Activated CD4-positive, alpha-beta T cell treated with anti-CD3 and anti-CD28 coated beads, Interleukin-2, amount 10 ng/mL, durations not matched to agents 24 days and 14 days (primary cell): ENCODE data around the gene SEMA5B. TPM values are rescaled to one million over a fixed set of nuclear protein-coding genes. Genes with fewer than 3 reads are reported as not detected.

Source experiments
- DNase-seq: peaks from one replicate; pipeline ENCODE4 v3.0.0; 2022
- H3K27ac Mint-ChIP-seq: one replicate; pipeline ENCODE4 v1.8.0; 2022; ENCODE audit warnings: mild to moderate bottlenecking, mixed read lengths
- H3K27me3 Mint-ChIP-seq: one replicate; pipeline ENCODE4 v1.8.0; 2022; ENCODE audit warnings: mixed read lengths
- H3K36me3 Mint-ChIP-seq: one replicate; pipeline ENCODE4 v1.8.0; 2022; ENCODE audit warnings: low read depth, mild to moderate bottlenecking, mixed read lengths
- H3K4me1 Mint-ChIP-seq: one replicate; pipeline ENCODE4 v1.8.0; 2021; ENCODE audit warnings: mixed read lengths
- H3K4me3 Mint-ChIP-seq: one replicate; pipeline ENCODE4 v1.8.0; 2022; ENCODE audit warnings: mild to moderate bottlenecking, moderate library complexity, mixed read lengths
- H3K9me3 Mint-ChIP-seq: one replicate; pipeline ENCODE4 v1.8.0; 2021; ENCODE audit warnings: mixed read lengths
- intact Hi-C: fragments of 100-400 bp; cut with micrococcal nuclease; formaldehyde crosslinking; loops from one replicate; pipeline ENCODE4 v1.15.1; 2023
- total RNA-seq: library from RNA; stranded (reverse); gene quantifications from 2 replicates; pipeline ENCODE4 v1.2.3, GENCODE V29; 2022

SEMA5B gene, protein sequence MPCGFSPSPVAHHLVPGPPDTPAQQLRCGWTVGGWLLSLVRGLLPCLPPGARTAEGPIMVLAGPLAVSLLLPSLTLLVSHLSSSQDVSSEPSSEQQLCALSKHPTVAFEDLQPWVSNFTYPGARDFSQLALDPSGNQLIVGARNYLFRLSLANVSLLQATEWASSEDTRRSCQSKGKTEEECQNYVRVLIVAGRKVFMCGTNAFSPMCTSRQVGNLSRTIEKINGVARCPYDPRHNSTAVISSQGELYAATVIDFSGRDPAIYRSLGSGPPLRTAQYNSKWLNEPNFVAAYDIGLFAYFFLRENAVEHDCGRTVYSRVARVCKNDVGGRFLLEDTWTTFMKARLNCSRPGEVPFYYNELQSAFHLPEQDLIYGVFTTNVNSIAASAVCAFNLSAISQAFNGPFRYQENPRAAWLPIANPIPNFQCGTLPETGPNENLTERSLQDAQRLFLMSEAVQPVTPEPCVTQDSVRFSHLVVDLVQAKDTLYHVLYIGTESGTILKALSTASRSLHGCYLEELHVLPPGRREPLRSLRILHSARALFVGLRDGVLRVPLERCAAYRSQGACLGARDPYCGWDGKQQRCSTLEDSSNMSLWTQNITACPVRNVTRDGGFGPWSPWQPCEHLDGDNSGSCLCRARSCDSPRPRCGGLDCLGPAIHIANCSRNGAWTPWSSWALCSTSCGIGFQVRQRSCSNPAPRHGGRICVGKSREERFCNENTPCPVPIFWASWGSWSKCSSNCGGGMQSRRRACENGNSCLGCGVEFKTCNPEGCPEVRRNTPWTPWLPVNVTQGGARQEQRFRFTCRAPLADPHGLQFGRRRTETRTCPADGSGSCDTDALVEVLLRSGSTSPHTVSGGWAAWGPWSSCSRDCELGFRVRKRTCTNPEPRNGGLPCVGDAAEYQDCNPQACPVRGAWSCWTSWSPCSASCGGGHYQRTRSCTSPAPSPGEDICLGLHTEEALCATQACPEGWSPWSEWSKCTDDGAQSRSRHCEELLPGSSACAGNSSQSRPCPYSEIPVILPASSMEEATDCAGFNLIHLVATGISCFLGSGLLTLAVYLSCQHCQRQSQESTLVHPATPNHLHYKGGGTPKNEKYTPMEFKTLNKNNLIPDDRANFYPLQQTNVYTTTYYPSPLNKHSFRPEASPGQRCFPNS
- not detected in 2 replicates for total RNA-seq

DNA sequence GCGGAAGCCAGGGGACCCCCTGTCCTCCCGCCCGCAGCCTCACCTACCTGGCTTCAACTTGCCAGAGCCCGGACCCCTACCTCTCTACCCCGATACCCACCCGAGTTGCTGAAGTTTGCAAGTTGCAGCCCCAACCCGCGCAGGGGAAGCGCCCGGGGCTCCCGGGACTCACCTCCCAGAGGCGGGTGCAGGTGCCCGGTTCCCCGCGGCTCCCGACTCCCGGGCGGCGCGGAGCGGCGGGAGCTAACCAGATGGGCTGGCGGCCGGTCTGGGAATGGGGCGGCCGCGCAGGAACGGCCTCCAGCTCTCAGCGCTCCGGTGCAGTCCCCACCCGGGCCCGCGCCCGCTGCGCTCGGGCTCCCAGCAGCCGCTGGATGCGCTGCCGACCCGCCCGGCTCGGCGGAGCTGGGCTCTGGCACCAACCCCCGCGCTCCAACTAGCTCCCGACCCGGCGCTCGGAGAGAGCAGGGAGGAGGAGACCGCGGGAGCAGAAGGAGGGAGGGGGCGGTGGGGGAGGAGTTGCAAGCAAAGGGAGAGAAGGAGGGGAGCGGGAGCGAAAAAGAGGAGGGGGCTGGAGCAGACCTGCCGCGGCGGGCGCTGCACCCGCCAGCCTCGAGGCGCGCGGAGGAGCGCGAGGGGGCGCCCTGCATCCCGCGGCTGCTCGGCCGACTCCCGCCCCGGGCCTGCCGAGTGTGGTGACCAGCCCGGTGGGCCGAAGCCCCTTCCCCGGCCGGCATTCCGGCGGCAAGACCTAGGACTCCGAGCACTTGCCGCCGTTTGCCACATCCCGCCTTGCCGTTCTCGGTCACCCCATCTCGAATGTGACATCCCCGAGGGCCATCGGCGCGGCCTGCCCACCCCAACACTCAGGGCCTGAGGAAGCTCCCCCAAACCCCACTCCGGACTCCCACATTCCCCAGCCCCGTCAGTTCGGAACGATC lies at the start of gene SEMA5B:
TSS of gene SEMA5B (minus strand) at position 472 of the 941 bp plus-strand sequence. CDS start 66,500 bp downstream, outside the sequence.
- Mint-ChIP-seq H3K27ac (no peak within 1 kb of the TSS), H3K4me3 (peak within 1 kb of the TSS; percentile 78), H3K9me3 (no peaks in the 10 kb centered on the region), H3K36me3 (no peaks in the 10 kb centered on the region), H3K4me1 (peaks cover 15% of the 10 kb centered on the region), H3K27me3 (peaks cover 63% of the 10 kb centered on the region)
- intact Hi-C loops: loop anchor here (1.0 to 5.0 kb wide), 4 partner anchors 84 to 635 kb away; no protein-coding TSS in a partner anchor
- peak; percentile 73 for DNase-seq

DNA sequence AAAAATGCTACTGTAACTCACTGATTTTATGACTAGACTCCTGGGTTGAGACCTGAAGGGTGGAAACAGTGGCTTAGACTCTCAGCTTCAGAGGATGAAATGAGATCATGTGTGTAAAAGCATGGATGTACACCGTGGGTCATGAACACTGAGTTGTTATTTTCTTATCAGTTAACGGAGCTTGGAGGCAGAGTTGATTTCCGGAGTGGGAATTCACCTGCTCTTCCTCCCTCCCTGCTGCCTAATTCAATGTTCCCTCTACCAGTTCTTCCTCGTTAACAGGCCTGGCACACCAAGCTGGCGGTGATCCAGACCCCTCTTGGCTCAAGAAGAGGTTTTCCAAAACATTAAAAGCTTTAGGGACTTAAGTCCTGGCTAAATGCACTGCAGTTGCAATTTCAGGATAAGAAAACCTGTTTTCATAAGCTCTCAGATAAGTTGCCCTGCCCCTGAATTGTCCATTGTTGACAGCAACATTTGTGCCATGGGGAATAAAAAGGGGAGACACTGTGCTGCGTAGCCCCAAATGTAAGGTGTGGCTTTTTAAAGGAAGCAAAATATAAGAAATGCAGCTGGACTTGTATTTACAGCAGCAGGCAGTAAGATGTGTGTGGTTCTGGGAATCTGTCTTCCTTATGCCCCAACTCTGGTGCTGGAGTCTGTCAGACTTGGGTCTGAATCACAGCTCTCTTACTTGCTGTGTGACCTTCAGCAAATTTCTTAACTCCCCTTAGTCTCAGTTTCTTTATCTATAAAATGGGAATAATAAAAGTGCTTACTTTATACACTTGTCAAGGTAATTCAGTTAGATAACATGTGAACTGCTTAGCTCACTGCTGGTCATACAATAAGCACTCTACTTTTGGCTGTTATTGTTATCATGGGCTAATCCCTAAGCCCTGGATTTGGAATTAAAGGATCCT lies 49.2 kb upstream of the SEMA5B start:
- no peak for DNase-seq
- H3K4me3 Mint-ChIP-seq: no peak overlapping the region
- H3K9me3 Mint-ChIP-seq: no peaks in the 10 kb centered on the region
- H3K27ac Mint-ChIP-seq: no peak overlapping the region
- intact Hi-C loops: no loop called here
- peaks cover 4% of the 10 kb centered on the region for H3K36me3 Mint-ChIP-seq
- no peaks in the 10 kb centered on the region for H3K27me3 Mint-ChIP-seq
- H3K4me1 Mint-ChIP-seq: peaks cover 31% of the 10 kb centered on the region

DNA sequence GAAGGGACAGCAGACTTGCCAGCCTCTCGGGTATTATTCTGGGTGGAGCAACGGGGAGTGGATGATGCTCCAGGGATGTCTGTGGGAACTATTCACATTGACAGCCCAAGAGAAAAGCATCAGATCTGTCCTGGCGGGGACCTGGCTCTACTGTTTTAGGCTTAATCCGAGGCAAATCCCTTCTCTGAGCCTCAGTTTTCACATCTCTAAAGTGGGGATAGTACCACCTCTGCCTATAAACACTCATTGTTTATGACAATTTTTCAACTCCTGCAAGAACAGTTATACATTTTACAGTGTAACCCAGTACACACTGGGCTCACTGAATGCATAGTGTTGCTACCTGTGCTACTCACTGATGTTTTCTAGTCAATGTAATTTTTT lies 48.5 kb upstream of the SEMA5B start:
- DNase-seq: no peak
- no peak overlapping the region for H3K4me3 Mint-ChIP-seq
- H3K27me3 Mint-ChIP-seq: no peaks in the 10 kb centered on the region
- H3K36me3 Mint-ChIP-seq: peaks cover 4% of the 10 kb centered on the region
- no peaks in the 10 kb centered on the region for H3K9me3 Mint-ChIP-seq
- intact Hi-C loops: no loop called here
- peaks cover 27% of the 10 kb centered on the region for H3K4me1 Mint-ChIP-seq
- H3K27ac Mint-ChIP-seq: no peak overlapping the region

DNA sequence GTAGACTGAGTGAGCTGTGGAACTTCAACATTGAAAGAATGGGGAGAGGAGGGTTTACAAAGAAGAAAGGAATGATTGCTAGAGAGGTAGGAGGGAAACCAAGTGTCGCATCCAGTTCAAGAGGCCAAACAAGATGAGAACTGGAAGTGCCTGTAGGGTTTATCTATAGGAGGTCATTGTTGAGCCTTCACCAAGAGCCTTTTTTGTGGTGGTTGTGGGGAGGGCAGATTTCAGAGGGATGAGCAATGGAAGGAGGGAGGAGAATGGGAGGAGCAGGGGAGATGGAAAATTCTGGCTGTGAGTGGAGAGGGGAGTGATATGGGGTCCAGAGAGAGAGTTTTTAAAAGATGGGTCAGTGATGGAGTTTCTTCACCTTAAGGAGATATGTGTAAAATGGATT lies 47.8 kb upstream of the SEMA5B start:
- intact Hi-C loops: no loop called here
- Mint-ChIP-seq H3K9me3 (no peaks in the 10 kb centered on the region), H3K36me3 (peaks cover 4% of the 10 kb centered on the region), H3K27ac (no peak overlapping the region), H3K4me3 (no peak overlapping the region), H3K27me3 (no peaks in the 10 kb centered on the region), H3K4me1 (peaks cover 27% of the 10 kb centered on the region)
- no peak for DNase-seq

DNA sequence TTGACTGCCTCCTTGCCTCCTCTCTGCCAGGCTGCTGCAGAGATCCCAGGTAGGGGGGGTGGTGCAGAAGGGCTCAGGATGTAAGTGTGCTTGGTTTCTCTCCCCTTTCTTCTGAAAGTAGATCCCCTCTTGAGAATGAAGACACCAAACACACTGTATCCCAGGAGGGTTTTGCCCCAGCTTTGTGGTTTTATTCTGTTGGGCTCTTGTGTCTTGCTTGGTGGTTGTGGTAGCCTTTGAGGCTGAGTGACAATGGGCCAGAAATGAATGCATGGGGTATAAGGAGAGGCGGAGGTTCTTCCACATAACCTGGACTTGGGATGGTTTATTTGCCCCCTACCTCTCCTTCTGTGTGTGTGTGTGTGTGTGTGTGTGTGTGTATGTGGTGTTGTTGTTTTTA lies 45.0 kb upstream of the SEMA5B start:
- intact Hi-C loops: no loop called here
- Mint-ChIP-seq H3K9me3 (no peaks in the 10 kb centered on the region), H3K36me3 (peaks cover 6% of the 10 kb centered on the region), H3K27ac (no peak overlapping the region), H3K4me3 (no peak overlapping the region), H3K27me3 (no peaks in the 10 kb centered on the region), H3K4me1 (peaks cover 38% of the 10 kb centered on the region)
- DNase-seq: no peak

DNA sequence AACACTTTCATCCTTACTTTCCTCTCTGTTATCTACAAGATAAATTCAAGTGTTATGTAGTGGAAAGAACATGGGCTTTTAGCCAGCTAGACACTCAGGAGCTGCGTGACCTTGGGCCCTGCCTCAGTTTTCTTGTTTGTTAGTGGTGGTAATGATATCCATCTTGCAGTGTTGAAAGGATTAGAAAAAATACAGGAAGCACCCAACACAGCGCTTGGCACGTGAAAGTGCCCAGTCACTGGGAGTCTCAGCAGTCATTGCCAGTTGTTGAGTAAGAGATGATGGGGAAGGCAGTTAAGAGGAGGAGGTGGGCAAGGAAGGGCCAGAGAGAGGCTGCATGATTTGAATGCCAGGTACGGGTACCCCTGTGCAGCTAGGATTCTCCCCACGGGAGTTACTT lies 44.6 kb upstream of the SEMA5B start:
- peaks cover 38% of the 10 kb centered on the region for H3K4me1 Mint-ChIP-seq
- intact Hi-C loops: no loop called here

DNA sequence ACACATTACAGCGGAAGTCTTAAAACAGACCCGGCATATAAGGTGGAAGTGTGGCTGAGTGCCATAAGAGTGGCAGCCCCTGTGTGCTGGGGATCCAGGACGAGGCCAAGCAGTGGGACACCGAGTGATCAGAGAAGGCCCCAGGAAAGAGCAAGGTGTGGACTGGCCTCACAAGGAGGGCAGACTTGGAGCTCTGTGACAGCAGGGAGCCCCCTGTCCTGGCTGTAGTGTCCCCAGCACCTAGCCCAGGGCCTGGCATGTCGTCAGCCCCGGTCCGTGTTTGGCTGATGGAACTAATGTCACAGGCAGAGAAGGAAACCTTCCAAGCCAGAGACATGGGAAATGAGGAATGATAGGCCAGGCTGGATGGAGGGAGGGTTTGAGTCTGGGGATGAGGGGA lies 44.0 kb upstream of the SEMA5B start:
- intact Hi-C loops: no loop called here
- Mint-ChIP-seq H3K9me3 (no peaks in the 10 kb centered on the region), H3K4me3 (no peak overlapping the region), H3K27me3 (no peaks in the 10 kb centered on the region), H3K36me3 (peaks cover 6% of the 10 kb centered on the region), H3K4me1 (peaks cover 38% of the 10 kb centered on the region), H3K27ac (no peak overlapping the region)
- no peak for DNase-seq

More for the DNA sequence above, 44.6 kb upstream of the SEMA5B start:
- Mint-ChIP-seq H3K4me3 (no peak overlapping the region), H3K36me3 (peaks cover 6% of the 10 kb centered on the region), H3K9me3 (no peaks in the 10 kb centered on the region), H3K27ac (no peak overlapping the region), H3K27me3 (no peaks in the 10 kb centered on the region)
- no peak for DNase-seq

DNA sequence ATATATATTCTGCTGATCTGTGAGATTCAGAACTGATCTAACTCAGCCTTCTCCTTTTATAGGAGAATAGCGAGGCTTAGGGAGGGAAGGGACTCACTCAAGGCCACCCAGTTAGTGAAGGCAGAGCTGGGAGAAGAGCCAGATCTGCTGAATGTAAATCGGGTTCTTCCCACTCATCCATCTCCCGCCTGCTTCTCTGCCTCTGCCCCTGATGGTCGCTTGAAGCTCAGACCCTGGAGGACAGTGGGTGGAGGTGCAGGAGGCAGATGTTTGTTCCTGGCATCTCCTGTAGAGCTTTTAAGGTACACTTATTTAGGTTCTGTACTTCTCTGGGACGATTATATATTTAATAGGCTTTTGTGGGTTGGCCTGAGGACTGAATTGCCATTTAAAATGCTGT lies 43.6 kb upstream of the SEMA5B start:
- no peak for DNase-seq
- Mint-ChIP-seq H3K4me3 (no peak overlapping the region), H3K27ac (no peak overlapping the region), H3K4me1 (peaks cover 36% of the 10 kb centered on the region), H3K27me3 (no peaks in the 10 kb centered on the region), H3K9me3 (no peaks in the 10 kb centered on the region), H3K36me3 (peaks cover 6% of the 10 kb centered on the region)
- intact Hi-C loops: no loop called here

DNA sequence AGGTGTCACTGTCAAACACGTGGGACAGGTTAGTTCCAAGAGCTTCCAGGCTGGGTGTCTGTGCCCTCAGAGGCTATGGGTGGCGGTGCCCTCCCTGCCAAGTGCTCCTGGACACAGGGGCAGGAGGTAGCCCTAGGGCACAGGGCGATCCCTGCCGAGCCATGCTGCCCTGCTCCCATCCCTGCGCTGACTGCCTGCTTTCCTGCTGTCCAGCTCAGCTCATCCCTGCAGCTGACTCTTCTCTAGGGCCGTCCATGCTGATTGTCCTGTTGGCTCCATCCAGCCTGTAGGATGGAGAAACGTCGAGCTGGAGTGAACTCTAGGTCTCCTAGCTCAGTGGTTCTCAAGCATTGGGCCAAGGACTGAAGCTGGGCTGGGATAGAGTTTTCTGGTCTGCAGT lies 42.9 kb upstream of the SEMA5B start:
- intact Hi-C loops: no loop called here
- Mint-ChIP-seq H3K27ac (no peak overlapping the region), H3K4me1 (peaks cover 36% of the 10 kb centered on the region), H3K4me3 (no peak overlapping the region), H3K27me3 (no peaks in the 10 kb centered on the region), H3K36me3 (peaks cover 6% of the 10 kb centered on the region), H3K9me3 (no peaks in the 10 kb centered on the region)
- no peak for DNase-seq

DNA sequence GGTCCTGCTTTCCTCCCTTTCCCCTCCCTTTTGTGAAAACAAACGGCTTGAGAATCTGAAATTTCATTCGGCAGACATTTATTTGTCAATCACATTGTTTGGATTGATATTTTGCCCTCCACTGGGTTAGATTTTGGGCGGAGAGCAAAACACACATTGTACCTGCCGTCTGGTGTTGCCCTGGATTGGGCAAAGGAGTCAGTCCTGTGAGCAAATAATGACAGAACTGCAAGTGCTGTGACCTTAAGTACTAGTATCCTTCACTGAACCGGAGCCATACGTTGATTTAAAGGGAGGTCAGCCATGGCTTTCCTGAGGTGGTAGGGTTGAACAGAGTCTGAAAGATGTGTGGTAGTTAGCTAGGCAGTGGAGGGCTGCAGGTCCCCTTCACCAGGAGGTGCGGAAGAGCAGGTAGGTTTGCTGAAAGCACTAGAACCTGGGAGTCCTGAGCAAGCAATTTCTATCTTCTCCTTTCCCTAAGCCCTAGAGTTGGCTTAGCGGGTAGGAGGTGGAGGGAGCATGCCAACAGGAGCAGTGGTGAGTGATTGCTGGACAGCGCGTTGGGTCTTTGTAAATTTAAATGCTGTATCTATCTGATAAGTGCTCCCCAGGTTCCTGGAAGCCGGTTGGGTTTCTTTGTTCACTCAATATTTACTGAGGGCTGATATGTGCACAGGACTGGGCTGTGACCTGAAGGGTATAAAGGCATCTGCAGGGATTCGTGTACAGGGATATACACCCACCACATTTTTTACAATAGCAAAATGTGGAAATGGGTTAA lies 41.2 kb upstream of the SEMA5B start:
- intact Hi-C loops: no loop called here

DNA sequence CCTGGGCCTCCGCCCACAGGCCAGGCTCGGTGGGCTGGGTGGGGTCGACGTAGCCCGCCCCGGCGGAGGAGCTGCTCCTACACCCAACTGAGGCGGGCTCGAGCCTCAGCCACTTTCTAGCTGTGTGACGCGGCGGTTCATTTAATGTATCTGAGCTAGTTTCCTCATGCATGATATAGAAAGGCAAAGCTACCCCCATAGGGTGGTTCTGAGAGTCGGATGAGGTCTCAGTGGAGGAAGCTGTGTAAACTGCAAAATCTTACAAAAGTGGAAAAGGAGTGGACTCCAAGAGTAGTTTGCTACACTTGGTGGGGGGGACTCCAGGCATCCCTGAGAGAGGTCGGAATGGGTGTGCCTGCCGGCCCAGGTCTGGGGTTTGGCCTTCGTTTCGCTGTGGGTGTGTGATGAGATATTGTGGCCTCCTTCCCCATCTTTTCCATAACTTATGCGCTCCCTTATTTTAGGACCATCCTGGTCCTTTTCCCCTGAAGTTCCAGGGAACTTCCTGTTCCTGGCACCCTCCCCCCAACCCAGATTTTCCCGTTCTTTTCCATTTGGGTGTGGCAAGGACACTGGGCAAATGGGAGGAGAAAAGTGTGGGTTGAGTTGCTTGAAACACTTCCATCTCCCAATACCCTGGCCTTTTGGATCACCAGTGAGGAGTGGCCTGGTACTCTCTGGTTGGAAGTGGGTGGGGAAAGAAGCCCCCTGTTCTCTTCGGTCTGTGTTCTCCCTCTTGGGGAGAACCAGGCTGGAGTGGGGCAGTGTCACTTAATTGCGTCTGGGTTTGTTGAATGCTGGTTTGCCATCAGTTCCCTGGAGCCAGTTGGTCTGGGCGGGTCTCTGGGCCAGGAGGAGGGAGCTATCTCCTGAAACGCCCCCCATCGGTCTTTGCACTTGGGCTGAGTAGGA lies 40.4 kb upstream of the SEMA5B start:
- intact Hi-C loops: loop anchor here (1.0 kb wide), 1 partner anchor 133 kb away; the partner anchor contains the start of gene SEC22A
- H3K27ac Mint-ChIP-seq: peak overlapping the region; percentile 40
- peak; percentile 77 for DNase-seq

More for the DNA sequence above, 41.2 kb upstream of the SEMA5B start:
- peak overlapping the region; percentile 95 for H3K4me3 Mint-ChIP-seq
- H3K9me3 Mint-ChIP-seq: no peaks in the 10 kb centered on the region
- no peak for DNase-seq
- no peak overlapping the region for H3K27ac Mint-ChIP-seq
- H3K27me3 Mint-ChIP-seq: no peaks in the 10 kb centered on the region
- peaks cover 44% of the 10 kb centered on the region for H3K4me1 Mint-ChIP-seq
- H3K36me3 Mint-ChIP-seq: peaks cover 6% of the 10 kb centered on the region

More for the DNA sequence above, 40.4 kb upstream of the SEMA5B start:
- Mint-ChIP-seq H3K9me3 (no peaks in the 10 kb centered on the region), H3K4me3 (peak overlapping the region; percentile 95), H3K27me3 (no peaks in the 10 kb centered on the region), H3K36me3 (peaks cover 5% of the 10 kb centered on the region), H3K4me1 (peaks cover 44% of the 10 kb centered on the region)
